ENCODE measurements around the gene GSE1. TPM values are rescaled to one million over a fixed set of nuclear protein-coding genes. Genes with fewer than 3 reads are reported as not detected.

Gene GSE1
- total and polyA plus RNA-seq, 9 of the 15 experiments (the other 6 are each of a cell fraction or from before 2014, with no cell fraction given), result 12.2 to 244 (median 57.9) TPM

DNA sequence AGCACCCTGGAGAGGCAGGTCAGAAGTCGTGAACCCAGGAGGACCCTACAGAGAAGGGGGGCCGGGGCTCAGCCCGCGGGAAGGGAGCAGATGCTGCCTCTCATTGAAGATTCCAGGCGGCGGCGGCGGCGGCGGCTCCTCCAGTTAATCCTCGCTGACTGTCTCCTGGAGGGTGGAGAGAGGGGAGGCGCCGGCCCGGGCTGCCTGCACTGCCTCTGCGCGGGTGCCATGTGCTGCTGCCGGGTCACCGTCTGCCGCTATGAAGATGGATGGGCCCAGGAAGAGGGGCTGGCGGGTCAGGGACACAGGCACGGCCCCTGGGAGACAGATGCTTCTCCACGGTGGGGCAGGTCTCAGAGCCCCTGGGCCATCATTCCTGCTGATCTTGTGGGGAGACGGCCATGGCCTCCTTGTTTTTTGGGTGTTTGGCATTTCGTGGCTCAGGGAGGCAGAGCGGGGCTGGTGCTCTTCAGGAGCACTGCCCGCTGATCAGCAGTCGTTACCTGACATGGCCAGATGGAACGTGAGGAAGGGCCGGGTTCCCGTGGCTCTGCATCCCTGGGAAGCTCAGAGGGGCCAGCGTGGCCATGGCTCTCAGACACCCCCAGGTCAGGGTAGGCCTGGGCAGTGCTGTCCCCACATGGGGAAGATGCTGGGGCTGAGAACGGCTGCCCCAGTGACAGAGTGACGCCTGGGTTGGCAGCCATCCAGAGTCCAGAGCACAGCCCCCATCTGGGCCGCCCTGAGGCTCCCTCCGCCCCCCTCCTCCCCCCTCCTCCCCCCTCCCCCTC lies 39.5 kb downstream of the GSE1 start (continued):
- TF ChIP-seq, protein P1, sequence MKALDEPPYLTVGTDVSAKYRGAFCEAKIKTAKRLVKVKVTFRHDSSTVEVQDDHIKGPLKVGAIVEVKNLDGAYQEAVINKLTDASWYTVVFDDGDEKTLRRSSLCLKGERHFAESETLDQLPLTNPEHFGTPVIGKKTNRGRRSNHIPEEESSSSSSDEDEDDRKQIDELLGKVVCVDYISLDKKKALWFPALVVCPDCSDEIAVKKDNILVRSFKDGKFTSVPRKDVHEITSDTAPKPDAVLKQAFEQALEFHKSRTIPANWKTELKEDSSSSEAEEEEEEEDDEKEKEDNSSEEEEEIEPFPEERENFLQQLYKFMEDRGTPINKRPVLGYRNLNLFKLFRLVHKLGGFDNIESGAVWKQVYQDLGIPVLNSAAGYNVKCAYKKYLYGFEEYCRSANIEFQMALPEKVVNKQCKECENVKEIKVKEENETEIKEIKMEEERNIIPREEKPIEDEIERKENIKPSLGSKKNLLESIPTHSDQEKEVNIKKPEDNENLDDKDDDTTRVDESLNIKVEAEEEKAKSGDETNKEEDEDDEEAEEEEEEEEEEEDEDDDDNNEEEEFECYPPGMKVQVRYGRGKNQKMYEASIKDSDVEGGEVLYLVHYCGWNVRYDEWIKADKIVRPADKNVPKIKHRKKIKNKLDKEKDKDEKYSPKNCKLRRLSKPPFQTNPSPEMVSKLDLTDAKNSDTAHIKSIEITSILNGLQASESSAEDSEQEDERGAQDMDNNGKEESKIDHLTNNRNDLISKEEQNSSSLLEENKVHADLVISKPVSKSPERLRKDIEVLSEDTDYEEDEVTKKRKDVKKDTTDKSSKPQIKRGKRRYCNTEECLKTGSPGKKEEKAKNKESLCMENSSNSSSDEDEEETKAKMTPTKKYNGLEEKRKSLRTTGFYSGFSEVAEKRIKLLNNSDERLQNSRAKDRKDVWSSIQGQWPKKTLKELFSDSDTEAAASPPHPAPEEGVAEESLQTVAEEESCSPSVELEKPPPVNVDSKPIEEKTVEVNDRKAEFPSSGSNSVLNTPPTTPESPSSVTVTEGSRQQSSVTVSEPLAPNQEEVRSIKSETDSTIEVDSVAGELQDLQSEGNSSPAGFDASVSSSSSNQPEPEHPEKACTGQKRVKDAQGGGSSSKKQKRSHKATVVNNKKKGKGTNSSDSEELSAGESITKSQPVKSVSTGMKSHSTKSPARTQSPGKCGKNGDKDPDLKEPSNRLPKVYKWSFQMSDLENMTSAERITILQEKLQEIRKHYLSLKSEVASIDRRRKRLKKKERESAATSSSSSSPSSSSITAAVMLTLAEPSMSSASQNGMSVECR (CRISPR knock-in tag; IDR thresholded peaks at IDR 0.05), result peak; percentile 75
- TF ChIP-seq MAZ (CRISPR knock-in tag; conservative IDR thresholded peaks at IDR 0.05 in 1 of 2, IDR thresholded peaks at IDR 0.05 in 1 of 2) (peak in 1 of 2 experiments; percentile 34; a peak in 1 of 4 replicates), KDM4B (IDR thresholded peaks at IDR 0.05; ENCODE audit: borderline replicate concordance in 2 of 2, low read depth in 1 of 2) (0 out of 4 replicates have a peak, but pooled peaks of 1 of the 2 experiments have one; percentile 27), NFIC (IDR thresholded peaks at IDR 0.05) (peak; percentile 91), MTA3 (IDR thresholded peaks at IDR 0.05; ENCODE audit: borderline replicate concordance) (no peak), NRF1 (conservative IDR thresholded peaks at IDR 0.05 in 1 of 2, IDR thresholded peaks at IDR 0.05 in 1 of 2) (peak; percentile 65 to 72), PCBP1 (IDR thresholded peaks at IDR 0.05; ENCODE audit: low read depth, low read length, poor library complexity, severe bottlenecking) (peak; percentile 85), LEF1 (IDR thresholded peaks at IDR 0.05) (no peak), FIP1L1 (IDR thresholded peaks at IDR 0.05; ENCODE audit: low read depth, low read length, poor library complexity, severe bottlenecking) (peak; percentile 15), TEAD4 (IDR thresholded peaks at IDR 0.05; ENCODE audit: low read length) (0 out of 2 replicates have a peak, but pooled peaks have one; percentile 7), TEAD4 (CRISPR knock-in tag; IDR thresholded peaks at IDR 0.05; ENCODE audit: borderline replicate concordance) (no peak), CBX1 (IDR thresholded peaks at IDR 0.05; ENCODE audit: low read depth) (0 out of 2 replicates have a peak, but pooled peaks have one; percentile 23), HNRNPK (IDR thresholded peaks at IDR 0.05; ENCODE audit: low read depth, low read length, poor library complexity, severe bottlenecking) (peak; percentile 67)
- TF ChIP-seq, protein P2, sequence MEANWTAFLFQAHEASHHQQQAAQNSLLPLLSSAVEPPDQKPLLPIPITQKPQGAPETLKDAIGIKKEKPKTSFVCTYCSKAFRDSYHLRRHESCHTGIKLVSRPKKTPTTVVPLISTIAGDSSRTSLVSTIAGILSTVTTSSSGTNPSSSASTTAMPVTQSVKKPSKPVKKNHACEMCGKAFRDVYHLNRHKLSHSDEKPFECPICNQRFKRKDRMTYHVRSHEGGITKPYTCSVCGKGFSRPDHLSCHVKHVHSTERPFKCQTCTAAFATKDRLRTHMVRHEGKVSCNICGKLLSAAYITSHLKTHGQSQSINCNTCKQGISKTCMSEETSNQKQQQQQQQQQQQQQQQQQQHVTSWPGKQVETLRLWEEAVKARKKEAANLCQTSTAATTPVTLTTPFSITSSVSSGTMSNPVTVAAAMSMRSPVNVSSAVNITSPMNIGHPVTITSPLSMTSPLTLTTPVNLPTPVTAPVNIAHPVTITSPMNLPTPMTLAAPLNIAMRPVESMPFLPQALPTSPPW (CRISPR knock-in tag; IDR thresholded peaks at IDR 0.05), result peak; percentile 75
- TF ChIP-seq, protein P3, sequence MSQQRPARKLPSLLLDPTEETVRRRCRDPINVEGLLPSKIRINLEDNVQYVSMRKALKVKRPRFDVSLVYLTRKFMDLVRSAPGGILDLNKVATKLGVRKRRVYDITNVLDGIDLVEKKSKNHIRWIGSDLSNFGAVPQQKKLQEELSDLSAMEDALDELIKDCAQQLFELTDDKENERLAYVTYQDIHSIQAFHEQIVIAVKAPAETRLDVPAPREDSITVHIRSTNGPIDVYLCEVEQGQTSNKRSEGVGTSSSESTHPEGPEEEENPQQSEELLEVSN (IDR thresholded peaks at IDR 0.05; ENCODE audit: borderline replicate concordance in 1 of 2, extremely low read depth in 1 of 2, insufficient read depth in 1 of 2, insufficient read length in 1 of 2, low read depth in 1 of 2, low read length in 1 of 2, poor library complexity in 1 of 2, severe bottlenecking in 1 of 2), result peak in 1 of 2 experiments; percentile 41
- TF ChIP-seq, protein P4, sequence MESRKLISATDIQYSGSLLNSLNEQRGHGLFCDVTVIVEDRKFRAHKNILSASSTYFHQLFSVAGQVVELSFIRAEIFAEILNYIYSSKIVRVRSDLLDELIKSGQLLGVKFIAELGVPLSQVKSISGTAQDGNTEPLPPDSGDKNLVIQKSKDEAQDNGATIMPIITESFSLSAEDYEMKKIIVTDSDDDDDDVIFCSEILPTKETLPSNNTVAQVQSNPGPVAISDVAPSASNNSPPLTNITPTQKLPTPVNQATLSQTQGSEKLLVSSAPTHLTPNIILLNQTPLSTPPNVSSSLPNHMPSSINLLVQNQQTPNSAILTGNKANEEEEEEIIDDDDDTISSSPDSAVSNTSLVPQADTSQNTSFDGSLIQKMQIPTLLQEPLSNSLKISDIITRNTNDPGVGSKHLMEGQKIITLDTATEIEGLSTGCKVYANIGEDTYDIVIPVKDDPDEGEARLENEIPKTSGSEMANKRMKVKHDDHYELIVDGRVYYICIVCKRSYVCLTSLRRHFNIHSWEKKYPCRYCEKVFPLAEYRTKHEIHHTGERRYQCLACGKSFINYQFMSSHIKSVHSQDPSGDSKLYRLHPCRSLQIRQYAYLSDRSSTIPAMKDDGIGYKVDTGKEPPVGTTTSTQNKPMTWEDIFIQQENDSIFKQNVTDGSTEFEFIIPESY (CRISPR knock-in tag; IDR thresholded peaks at IDR 0.05), result peak; percentile 95
